ENCODE data around the gene C10orf90. TPM values are rescaled to one million over a fixed set of nuclear protein-coding genes. Genes with fewer than 3 reads are reported as not detected.

The C10orf90 gene
- total RNA-seq, 1 experiment from 2014 or later = 0.99 TPM

GRCh38 chr10:126439942-126440341 is 230.6 kb downstream of the C10orf90 start:
- DNase-seq (ENCODE audit: extremely low read depth, low read depth) = no peak

- DNase-seq (ENCODE audit: extremely low read depth, low read depth) = no peak
Observed at GRCh38 chr10:126438407-126438783, 232.1 kb downstream of the C10orf90 start.

GRCh38 chr10:126437635-126438406 is 232.7 kb downstream of the C10orf90 start:
- DNase-seq (ENCODE audit: extremely low read depth, low read depth) = no peak

GRCh38 chr10:126434235-126434634 is 236.3 kb downstream of the C10orf90 start:
- no peak for DNase-seq (ENCODE audit: extremely low read depth, low read depth)

GRCh38 chr10:126433351-126433750 is 237.1 kb downstream of the C10orf90 start:
- DNase-seq (ENCODE audit: extremely low read depth, low read depth) = no peak

GRCh38 chr10:126432507-126432906 is 238.0 kb downstream of the C10orf90 start:
- DNase-seq (ENCODE audit: extremely low read depth, low read depth) = no peak

- DNase-seq (ENCODE audit: extremely low read depth, low read depth) = no peak
Observed at GRCh38 chr10:126431816-126432215, 238.7 kb downstream of the C10orf90 start.

- no peak for DNase-seq (ENCODE audit: extremely low read depth, low read depth)
Observed at GRCh38 chr10:126430512-126430911, 240.0 kb downstream of the C10orf90 start.

GRCh38 chr10:126429275-126429674 is 241.2 kb downstream of the C10orf90 start:
- no peak for DNase-seq (ENCODE audit: extremely low read depth, low read depth)

GRCh38 chr10:126425489-126426065 is 244.9 kb downstream of the C10orf90 start:
- DNase-seq (ENCODE audit: extremely low read depth, low read depth) = no peak

- no peak for DNase-seq (ENCODE audit: extremely low read depth, low read depth)
Observed at GRCh38 chr10:126425032-126425431, 245.5 kb downstream of the C10orf90 start.

- no peak for DNase-seq (ENCODE audit: extremely low read depth, low read depth)
Observed at GRCh38 chr10:126423732-126424491, 246.6 kb downstream of the C10orf90 start.

GRCh38 chr10:126422567-126422966 is 247.9 kb downstream of the C10orf90 start:
- DNase-seq (ENCODE audit: extremely low read depth, low read depth) = no peak

GRCh38 chr10:126421756-126422256 is 248.7 kb downstream of the C10orf90 start:
- DNase-seq (ENCODE audit: extremely low read depth, low read depth) = peak; percentile 6

- no peak for DNase-seq (ENCODE audit: extremely low read depth, low read depth)
Observed at GRCh38 chr10:126420567-126421300, 249.8 kb downstream of the C10orf90 start.

GRCh38 chr10:126417220-126417825 is 253.2 kb downstream of the C10orf90 start:
- DNase-seq (ENCODE audit: extremely low read depth, low read depth) = no peak

GRCh38 chr10:126409821-126410220 is 260.7 kb downstream of the C10orf90 start:
- DNase-seq (ENCODE audit: extremely low read depth, low read depth) = no peak

- DNase-seq (ENCODE audit: extremely low read depth, low read depth) = no peak
Observed at GRCh38 chr10:126408953-126409641, 261.4 kb downstream of the C10orf90 start.

- no peak for DNase-seq (ENCODE audit: extremely low read depth, low read depth)
Observed at GRCh38 chr10:126407831-126408230, 262.7 kb downstream of the C10orf90 start.

Data from NCI-H460 (cell line).